ENCODE data around the gene ANKRD22.
"Not testable (repeated sequence)": the region's sequence is repeated elsewhere in the genome, so short reads cannot be mapped to it uniquely, and the experiment has no call there.

ANKRD22 gene

GRCh38 chr10:88882646-88883447 lies 31.2 kb upstream of the ANKRD22 start:
- Mint-ChIP-seq H3K27ac (peak overlapping the region; percentile 95), H3K36me3 (peaks cover 30% of the 10 kb centered on the region), H3K4me3 (peak overlapping the region; percentile 96), H3K4me1 (peaks cover 56% of the 10 kb centered on the region)
- H3K9me3 Mint-ChIP-seq; DNase-seq (ENCODE audit: low spot score in 2 of 2); ATAC-seq: not testable (repeated sequence)

GRCh38 chr10:88881922-88882645 lies 30.4 kb upstream of the ANKRD22 start:
- Mint-ChIP-seq H3K27ac (peak overlapping the region; percentile 95), H3K9me3 (no peaks in the 10 kb centered on the region), H3K4me1 (peaks cover 55% of the 10 kb centered on the region), H3K4me3 (peak overlapping the region; percentile 96), H3K36me3 (peaks cover 30% of the 10 kb centered on the region)
- DNase-seq (ENCODE audit: low spot score in 2 of 2): no peak
- no peak for ATAC-seq

DNA sequence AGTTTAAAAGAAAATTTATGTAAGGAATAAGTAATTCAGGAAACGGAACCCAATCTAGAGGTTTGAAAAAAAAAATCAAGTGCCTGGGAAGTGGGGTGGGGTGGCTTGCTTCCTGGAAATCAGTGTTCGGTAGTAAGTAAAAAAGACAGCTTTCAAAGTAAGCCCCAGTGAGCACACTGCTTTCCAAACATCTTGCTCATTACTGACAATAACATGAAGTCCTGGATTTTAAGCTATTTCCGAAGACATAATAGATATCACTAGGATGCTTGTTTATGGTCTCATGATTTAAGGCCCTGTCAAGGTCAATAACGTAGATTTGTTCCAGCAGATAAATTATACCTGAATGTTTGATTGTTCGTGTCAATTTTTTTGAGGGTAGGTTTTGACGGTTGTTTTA lies 29.7 kb upstream of the ANKRD22 start:
- Mint-ChIP-seq H3K27ac (peak overlapping the region; percentile 95), H3K4me3 (peak overlapping the region; percentile 96), H3K36me3 (peaks cover 30% of the 10 kb centered on the region), H3K4me1 (peaks cover 58% of the 10 kb centered on the region), H3K9me3 (no peaks in the 10 kb centered on the region)
- ATAC-seq: no peak
- DNase-seq (ENCODE audit: low spot score in 2 of 2): no peak

- ATAC-seq (peak; percentile 85), DNase-seq (ENCODE audit: low spot score in 2 of 2) (peak; percentile 59 to 91)
- H3K9me3 Mint-ChIP-seq: no peaks in the 10 kb centered on the region
- peak overlapping the region; percentile 95 for H3K27ac Mint-ChIP-seq
- peaks cover 30% of the 10 kb centered on the region for H3K36me3 Mint-ChIP-seq
- peak overlapping the region; percentile 96 for H3K4me3 Mint-ChIP-seq
- H3K4me1 Mint-ChIP-seq: peaks cover 52% of the 10 kb centered on the region
These were observed 28.8 kb upstream of the ANKRD22 start for GRCh38 chr10:88880282-88881076.

DNA sequence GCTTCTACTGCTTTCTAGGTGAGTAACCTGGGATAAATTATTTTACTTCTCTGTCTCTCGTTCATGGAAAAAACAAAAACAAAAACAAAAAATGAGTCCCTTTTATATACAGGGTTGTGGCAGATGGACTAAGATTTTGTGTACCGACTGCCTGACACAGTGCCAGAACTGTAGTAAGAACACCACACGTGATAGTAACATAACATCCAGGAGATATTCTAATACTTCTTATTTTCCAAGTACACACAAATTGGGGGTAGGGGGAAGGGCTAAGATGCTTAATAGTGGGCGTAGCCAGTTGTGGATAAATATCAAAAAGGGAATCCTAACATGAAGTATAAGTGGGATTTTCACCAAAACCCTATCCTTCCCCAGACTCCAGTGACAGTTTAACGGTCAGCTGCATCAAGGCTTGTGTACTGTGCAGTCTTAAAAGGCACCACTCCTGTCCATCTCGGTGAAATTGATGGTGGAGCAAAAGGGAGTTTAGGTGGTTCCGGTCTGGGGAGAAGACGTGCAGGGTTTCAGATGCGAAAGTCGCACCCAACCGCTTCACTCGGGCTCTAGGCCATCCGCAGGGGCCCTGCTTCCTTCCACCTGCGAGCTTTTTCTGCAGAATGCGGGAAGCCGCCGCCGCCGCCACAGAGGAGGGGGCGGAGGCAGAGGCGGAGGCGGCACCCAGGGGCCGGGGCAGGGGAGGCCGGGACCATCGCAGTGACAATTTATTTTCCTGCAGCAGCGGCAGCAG lies 28.1 kb upstream of the ANKRD22 start, which contains the start of gene STAMBPL1:
STAMBPL1 (plus strand) TSS at position 712 of the 748 bp plus-strand sequence. CDS start 21,464 bp downstream, outside the sequence.
- H3K36me3 Mint-ChIP-seq: peaks cover 30% of the 10 kb centered on the region
- no peaks in the 10 kb centered on the region for H3K9me3 Mint-ChIP-seq
- peak within 1 kb of the TSS; percentile 96 for H3K4me3 Mint-ChIP-seq
- peak within 1 kb of the TSS; percentile 95 for H3K27ac Mint-ChIP-seq
- H3K4me1 Mint-ChIP-seq: peaks cover 44% of the 10 kb centered on the region
- peak; percentile 80 for ATAC-seq
- peak in 1 of 2 donors; percentile 61 for DNase-seq (ENCODE audit: low spot score in 2 of 2)

DNA sequence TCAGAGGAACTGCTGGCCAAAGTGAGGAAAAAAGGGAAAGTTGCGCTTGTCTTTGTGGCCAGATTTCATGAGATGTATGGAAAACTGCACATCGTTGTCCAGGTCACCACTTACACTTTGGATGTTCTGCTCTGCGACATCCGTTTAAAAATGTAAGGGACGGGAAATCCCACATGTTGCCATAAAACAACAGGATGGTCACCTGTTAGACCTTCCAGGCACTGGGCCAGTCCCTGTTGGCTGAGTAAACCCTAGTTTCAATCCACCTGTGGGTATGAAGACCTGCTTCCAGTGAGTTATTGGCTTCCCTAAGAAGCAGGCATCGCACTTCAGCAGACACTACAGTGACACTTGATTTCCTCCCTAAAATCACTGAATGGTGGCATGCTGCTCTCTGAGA lies 25.7 kb upstream of the ANKRD22 start:
- DNase-seq (ENCODE audit: low spot score in 2 of 2) (no peak), ATAC-seq (no peak)
- Mint-ChIP-seq H3K4me1 (peaks cover 24% of the 10 kb centered on the region), H3K4me3 (no peak overlapping the region), H3K27ac (no peak overlapping the region), H3K36me3 (peaks cover 15% of the 10 kb centered on the region), H3K9me3 (no peaks in the 10 kb centered on the region)

GRCh38 chr10:88875081-88875480 lies 23.4 kb upstream of the ANKRD22 start:
- Mint-ChIP-seq H3K9me3 (no peaks in the 10 kb centered on the region), H3K4me3 (no peak overlapping the region), H3K36me3 (peaks cover 7% of the 10 kb centered on the region), H3K27ac (no peak overlapping the region), H3K4me1 (peaks cover 21% of the 10 kb centered on the region)
- ATAC-seq (no peak), DNase-seq (ENCODE audit: low spot score in 2 of 2) (no peak)

DNA sequence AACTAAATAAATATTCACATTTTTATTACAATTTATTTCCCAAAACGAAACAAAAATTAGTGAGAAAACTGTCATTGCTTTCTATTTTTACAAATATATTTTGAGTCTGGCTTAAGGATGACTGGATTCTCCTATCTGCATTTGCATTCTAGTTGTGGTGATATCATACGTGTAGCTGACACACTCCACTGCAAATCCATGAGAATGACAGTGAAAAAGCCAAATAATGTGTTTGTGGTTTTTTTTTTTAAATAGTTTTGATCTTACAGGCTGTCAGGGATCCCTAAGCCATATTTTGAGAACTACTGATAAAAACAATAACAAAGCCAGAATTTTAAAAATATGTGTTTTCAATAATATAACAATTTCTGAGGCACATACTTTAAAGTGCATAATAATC lies 22.6 kb upstream of the ANKRD22 start:
- Mint-ChIP-seq H3K36me3 (no peaks in the 10 kb centered on the region), H3K4me3 (no peak overlapping the region), H3K27ac (no peak overlapping the region), H3K4me1 (peaks cover 13% of the 10 kb centered on the region), H3K9me3 (no peaks in the 10 kb centered on the region)
- DNase-seq (ENCODE audit: low spot score in 2 of 2) (no peak), ATAC-seq (no peak)

- Mint-ChIP-seq H3K36me3 (no peaks in the 10 kb centered on the region), H3K27ac (no peak overlapping the region), H3K4me1 (peaks cover 12% of the 10 kb centered on the region), H3K4me3 (no peak overlapping the region), H3K9me3 (no peaks in the 10 kb centered on the region)
- no peak for DNase-seq (ENCODE audit: low spot score in 2 of 2)
- ATAC-seq: no peak
These were observed 22.1 kb upstream of the ANKRD22 start for GRCh38 chr10:88873757-88874156.

- no peaks in the 10 kb centered on the region for H3K36me3 Mint-ChIP-seq
- no peak overlapping the region for H3K4me3 Mint-ChIP-seq
- ATAC-seq (no peak), DNase-seq (ENCODE audit: low spot score in 2 of 2) (no peak)
- H3K27ac Mint-ChIP-seq: no peak overlapping the region
- H3K4me1 Mint-ChIP-seq: no peaks in the 10 kb centered on the region
- H3K9me3 Mint-ChIP-seq: no peaks in the 10 kb centered on the region
These were observed 18.4 kb upstream of the ANKRD22 start for GRCh38 chr10:88870089-88870488.

GRCh38 chr10:88866454-88866853 lies 14.8 kb upstream of the ANKRD22 start:
- no peak overlapping the region for H3K27ac Mint-ChIP-seq
- no peaks in the 10 kb centered on the region for H3K9me3 Mint-ChIP-seq
- no peak for DNase-seq (ENCODE audit: low spot score in 2 of 2)
- H3K36me3 Mint-ChIP-seq: no peaks in the 10 kb centered on the region
- H3K4me3 Mint-ChIP-seq: no peak overlapping the region
- no peaks in the 10 kb centered on the region for H3K4me1 Mint-ChIP-seq
- ATAC-seq: no peak

- H3K4me3 Mint-ChIP-seq: no peak overlapping the region
- DNase-seq (ENCODE audit: low spot score in 2 of 2) (no peak), ATAC-seq (no peak)
- H3K9me3 Mint-ChIP-seq: no peaks in the 10 kb centered on the region
- H3K36me3 Mint-ChIP-seq: no peaks in the 10 kb centered on the region
- no peaks in the 10 kb centered on the region for H3K4me1 Mint-ChIP-seq
- no peak overlapping the region for H3K27ac Mint-ChIP-seq
These were observed 13.7 kb upstream of the ANKRD22 start for GRCh38 chr10:88865281-88865876.

- Mint-ChIP-seq H3K9me3 (no peaks in the 10 kb centered on the region), H3K4me1 (peaks cover 13% of the 10 kb centered on the region), H3K27ac (no peak overlapping the region), H3K36me3 (no peaks in the 10 kb centered on the region), H3K4me3 (no peak overlapping the region)
- DNase-seq (ENCODE audit: low spot score in 2 of 2): no peak
- no peak for ATAC-seq
These were observed 9.4 kb upstream of the ANKRD22 start for GRCh38 chr10:88861036-88861435.

GRCh38 chr10:88858491-88858890 lies 6.8 kb upstream of the ANKRD22 start:
- Mint-ChIP-seq H3K27ac (no peak overlapping the region), H3K4me1 (peaks cover 13% of the 10 kb centered on the region), H3K9me3 (no peaks in the 10 kb centered on the region), H3K4me3 (no peak overlapping the region), H3K36me3 (no peaks in the 10 kb centered on the region)
- no peak for DNase-seq (ENCODE audit: low spot score in 2 of 2)
- peak; percentile 98 for ATAC-seq
